K562 (cell line): Measurements from ENCODE around the gene DGKK. TPM values are rescaled to one million over a fixed set of nuclear protein-coding genes. Genes with fewer than 3 reads are reported as not detected.
A peak's percentile ranks its signal among the peaks of the same experiment; 100 is the strongest.

Experiments used
- CBX3 ChIP-seq, 2 experiments: IDR thresholded peaks; 1 replicate in 1 of 2; 2 replicates in 1 of 2; pipeline ENCODE4 v1.6.1; 2012; ENCODE audit warnings: inconsistent platforms in 2 of 2, low read length in 2 of 2, borderline replicate concordance in 1 of 2, control low read depth in 1 of 2
- MAFF ChIP-seq: IDR thresholded peaks from 2 replicates; pipeline ENCODE4 v1.6.1; 2012; ENCODE audit warnings: low read length, improper control_type of control experiment
- MCM7 ChIP-seq, 2 experiments: fragments of 450-650 bp; IDR thresholded peaks; 2 replicates each; pipeline ENCODE4 v1.6.1; 2016 to 2018
- MTF1 ChIP-seq: fragments of 250-450 bp; sonication (Bioruptor Pico); IDR thresholded peaks from 2 replicates; pipeline ENCODE4 v1.9.0; 2021; ENCODE audit warnings: moderate library complexity, mild to moderate bottlenecking, inconsistent platforms, borderline replicate concordance
- PURB ChIP-seq: sonication (generic); formaldehyde crosslinking; IDR thresholded peaks from 2 replicates; pipeline ENCODE4 v1.9.0; 2021; ENCODE audit warnings: low read depth, mild to moderate bottlenecking, missing genetic modification reagents
- SP2 ChIP-seq: IDR thresholded peaks from 2 replicates; pipeline ENCODE4 v1.6.1; 2011; ENCODE audit warnings: mild to moderate bottlenecking, low read depth, low read length, moderate library complexity; ENCODE audit not compliant: poor library complexity, severe bottlenecking; ENCODE audit errors: extremely low read depth
- ZNF408 ChIP-seq: fragments of 250-450 bp; sonication (Bioruptor Pico); IDR thresholded peaks from 2 replicates; pipeline ENCODE4 v1.4.0; 2020; ENCODE audit warnings: low read depth, mild to moderate bottlenecking, moderate library complexity
- ZNF444 ChIP-seq: fragments of 250-450 bp; sonication (Bioruptor Pico); IDR thresholded peaks from 2 replicates; pipeline ENCODE4 v1.4.0; 2020; ENCODE audit warnings: mild to moderate bottlenecking, moderate library complexity
- ZNF695 ChIP-seq: fragments of 450-650 bp; formaldehyde crosslinking; IDR thresholded peaks from 2 replicates; pipeline ENCODE4 v1.4.0; 2020; ENCODE audit warnings: mild to moderate bottlenecking, moderate library complexity
- polyA plus RNA-seq, 8 experiments: library from polyadenylated mRNA; depleted of rRNA in 4 of 8; stranded (reverse) in 5 of 8; unstranded in 3 of 8; fragments of >200 nt; fragmentation: Nextera tagmentation in 2 of 8; fragmentation: Illumina TruSeq in 1 of 8; extraction: Ambion mirVana in 2 of 8; extraction: Trizol in 1 of 8; gene quantifications; 2 replicates each; pipeline versions ENCODE4 v1.2.1 to v1.2.3, GENCODE V29; 2011 to 2014; ENCODE audit warnings: inconsistent platforms in 1 of 8, missing spikeins in 1 of 8
- total RNA-seq, 7 experiments: library from RNA; depleted of rRNA in 6 of 7; stranded (reverse); fragments of >200 nt in 6 of 7; fragmentation: Illumina TruSeq in 2 of 7; extraction: Trizol in 2 of 7; gene quantifications; 2 replicates each; pipeline versions ENCODE4 v1.2.1 to v1.2.3, GENCODE V29; 2011 to 2021; ENCODE audit warnings: low replicate concordance in 1 of 7
- TF ChIP-seq, protein P1 (sequence below): fragments of 250-450 bp; sonication (Bioruptor Pico); IDR thresholded peaks from 2 replicates; pipeline ENCODE4 v1.5.0; 2021
- TF ChIP-seq, protein P2 (sequence below): IDR thresholded peaks from 2 replicates; pipeline ENCODE4 v1.6.1; 2011; ENCODE audit warnings: borderline replicate concordance, low read depth, mild to moderate bottlenecking, moderate library complexity, low read length; ENCODE audit not compliant: insufficient read depth, poor library complexity, severe bottlenecking

DGKK gene
- total and polyA plus RNA-seq, 9 of the 15 experiments (the other 6 are each of a cell fraction or from before 2014, with no cell fraction given), result not detected

DNA sequence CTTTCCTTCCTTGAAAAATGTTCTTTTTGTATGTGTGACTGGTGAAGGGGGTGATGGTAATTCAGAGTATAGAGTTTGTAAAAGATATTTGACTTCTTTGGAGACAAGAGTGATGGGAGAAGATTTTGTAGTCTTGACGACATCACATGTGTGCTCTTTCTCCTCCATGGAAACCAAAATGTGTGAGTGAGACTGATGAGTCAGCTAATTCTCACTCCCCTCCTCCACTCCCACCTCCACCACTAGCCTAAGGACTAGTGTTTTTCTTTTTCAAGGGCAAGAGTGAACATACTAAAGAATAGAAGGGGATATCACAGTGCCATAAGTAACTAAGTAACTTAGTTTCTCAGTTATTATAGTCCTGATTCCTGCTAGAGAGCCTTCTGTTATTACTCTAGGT lies 14.0 kb upstream of the DGKK start (continued):
- TF ChIP-seq, protein P1, sequence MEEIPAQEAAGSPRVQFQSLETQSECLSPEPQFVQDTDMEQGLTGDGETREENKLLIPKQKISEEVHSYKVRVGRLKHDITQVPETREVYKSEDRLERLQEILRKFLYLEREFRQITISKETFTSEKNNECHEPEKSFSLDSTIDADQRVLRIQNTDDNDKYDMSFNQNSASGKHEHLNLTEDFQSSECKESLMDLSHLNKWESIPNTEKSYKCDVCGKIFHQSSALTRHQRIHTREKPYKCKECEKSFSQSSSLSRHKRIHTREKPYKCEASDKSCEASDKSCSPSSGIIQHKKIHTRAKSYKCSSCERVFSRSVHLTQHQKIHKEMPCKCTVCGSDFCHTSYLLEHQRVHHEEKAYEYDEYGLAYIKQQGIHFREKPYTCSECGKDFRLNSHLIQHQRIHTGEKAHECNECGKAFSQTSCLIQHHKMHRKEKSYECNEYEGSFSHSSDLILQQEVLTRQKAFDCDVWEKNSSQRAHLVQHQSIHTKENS (CRISPR knock-in tag), result no peak
- TF ChIP-seq MTF1 (CRISPR knock-in tag), result no peak
- TF ChIP-seq MAFF, result peak; percentile 74
- TF ChIP-seq PURB, result no peak
- no peak for TF ChIP-seq SP2
- no peak for TF ChIP-seq ZNF695 (CRISPR knock-in tag)
- no peak for TF ChIP-seq ZNF444 (CRISPR knock-in tag)
- TF ChIP-seq, protein P2, sequence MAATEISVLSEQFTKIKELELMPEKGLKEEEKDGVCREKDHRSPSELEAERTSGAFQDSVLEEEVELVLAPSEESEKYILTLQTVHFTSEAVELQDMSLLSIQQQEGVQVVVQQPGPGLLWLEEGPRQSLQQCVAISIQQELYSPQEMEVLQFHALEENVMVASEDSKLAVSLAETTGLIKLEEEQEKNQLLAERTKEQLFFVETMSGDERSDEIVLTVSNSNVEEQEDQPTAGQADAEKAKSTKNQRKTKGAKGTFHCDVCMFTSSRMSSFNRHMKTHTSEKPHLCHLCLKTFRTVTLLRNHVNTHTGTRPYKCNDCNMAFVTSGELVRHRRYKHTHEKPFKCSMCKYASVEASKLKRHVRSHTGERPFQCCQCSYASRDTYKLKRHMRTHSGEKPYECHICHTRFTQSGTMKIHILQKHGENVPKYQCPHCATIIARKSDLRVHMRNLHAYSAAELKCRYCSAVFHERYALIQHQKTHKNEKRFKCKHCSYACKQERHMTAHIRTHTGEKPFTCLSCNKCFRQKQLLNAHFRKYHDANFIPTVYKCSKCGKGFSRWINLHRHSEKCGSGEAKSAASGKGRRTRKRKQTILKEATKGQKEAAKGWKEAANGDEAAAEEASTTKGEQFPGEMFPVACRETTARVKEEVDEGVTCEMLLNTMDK, result no peak
- TF ChIP-seq MCM7 (IDR thresholded peaks at IDR 0.05), result no peak
- TF ChIP-seq CBX3 (IDR thresholded peaks at IDR 0.05; ENCODE audit: borderline replicate concordance in 1 of 2, low read length in 2 of 2), result no peak
- no peak for TF ChIP-seq ZNF408
